ENCODE measurements around the gene SLC2A1.

The SLC2A1 gene

GRCh38 chr1:42949312-42950115 lies 9.2 kb downstream of the SLC2A1 start:
- Histone ChIP-seq H3K79me2 (ENCODE audit: low read length) (peaks cover 88% of the 10 kb centered on the region), H3K4me1 (ENCODE audit: low read length) (no peaks in the 10 kb centered on the region; the same call in 1 of the 2 replicates), H3K4me2 (ENCODE audit: low read length) (no peak overlapping the region), H3K36me3 (replicated peaks; ENCODE audit: low read depth, low read length) (peaks cover 15% of the 10 kb centered on the region), H3K27me3 (ENCODE audit: low read depth, low read length) (no peaks in the 10 kb centered on the region), H3K27ac (ENCODE audit: low read length) (no peak overlapping the region), H3K9me3 (ENCODE audit: insufficient read depth, low read length) (no peaks in the 10 kb centered on the region), H3K9ac (ENCODE audit: low read length) (no peak overlapping the region), H4K20me1 (ENCODE audit: insufficient read depth, low read length) (peaks cover 84% of the 10 kb centered on the region), H3K4me3 (ENCODE audit: low read length) (no peak overlapping the region), H2AFZ (ENCODE audit: low read depth, low read length) (no peak overlapping the region)
- no peak for TF ChIP-seq CTCF (IDR thresholded peaks at IDR 0.05; ENCODE audit: low read depth, low read length)
- TF ChIP-seq EZH2phosphoT487 (IDR thresholded peaks at IDR 0.05; ENCODE audit: low read depth) = no peak

DNA sequence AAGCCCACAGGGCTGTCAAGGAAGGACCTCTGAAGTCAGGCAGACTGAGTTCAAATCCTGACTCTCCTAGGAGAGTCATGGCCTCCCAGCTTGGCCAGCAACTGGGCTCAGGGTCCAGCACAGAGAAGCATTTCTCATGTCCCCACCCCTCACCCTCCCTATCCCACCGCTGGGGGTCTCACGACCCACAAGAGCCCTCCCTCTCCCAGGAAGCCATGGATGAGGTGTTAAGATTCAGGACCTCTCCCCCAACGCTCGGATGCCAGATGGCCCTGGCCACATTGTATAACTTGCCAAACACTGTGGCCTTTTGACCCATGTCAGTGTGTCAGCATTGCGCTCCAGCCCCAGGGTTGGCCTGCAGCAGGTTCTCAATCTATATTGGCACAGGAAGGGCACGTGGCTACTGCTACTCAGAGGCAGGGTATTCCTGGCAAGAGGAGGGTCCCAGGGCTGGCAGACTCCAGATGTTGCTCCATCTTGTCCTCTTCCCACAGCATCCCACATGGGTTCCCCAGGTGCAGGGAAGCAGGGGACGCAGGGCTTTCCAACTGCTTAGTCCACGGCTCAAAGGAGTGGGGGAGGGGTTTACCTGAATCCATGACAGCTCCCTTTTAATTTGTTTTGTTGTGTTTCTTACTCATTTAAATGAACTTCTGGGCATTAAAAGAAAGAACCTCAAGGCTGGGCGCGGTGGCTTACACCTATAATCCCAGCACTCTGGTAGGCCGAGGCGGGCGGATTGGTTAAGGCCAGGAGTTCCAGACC lies 10.5 kb downstream of the SLC2A1 start:
- H3K79me2 ChIP-seq (ENCODE audit: low read length) = peaks cover 84% of the 10 kb centered on the region

GRCh38 chr1:42947117-42947516 lies 11.6 kb downstream of the SLC2A1 start:
- peaks cover 71% of the 10 kb centered on the region for H4K20me1 ChIP-seq (ENCODE audit: insufficient read depth, low read length)
- H3K4me2 ChIP-seq (ENCODE audit: low read length) = no peak overlapping the region
- peaks cover 27% of the 10 kb centered on the region for H3K36me3 ChIP-seq (replicated peaks; ENCODE audit: low read depth, low read length)
- no peak overlapping the region for H3K27ac ChIP-seq (ENCODE audit: low read length)
- no peaks in the 10 kb centered on the region for H3K27me3 ChIP-seq (ENCODE audit: low read depth, low read length)
- H3K4me1 ChIP-seq (ENCODE audit: low read length) = no peaks in the 10 kb centered on the region; the same call in 1 of the 2 replicates
- TF ChIP-seq CTCF (IDR thresholded peaks at IDR 0.05; ENCODE audit: low read depth, low read length) (no peak), EZH2phosphoT487 (IDR thresholded peaks at IDR 0.05; ENCODE audit: low read depth) (no peak)
- H2AFZ ChIP-seq (ENCODE audit: low read depth, low read length) = no peak overlapping the region
- peaks cover 74% of the 10 kb centered on the region for H3K79me2 ChIP-seq (ENCODE audit: low read length)
- H3K9ac ChIP-seq (ENCODE audit: low read length) = no peak overlapping the region
- no peak overlapping the region for H3K4me3 ChIP-seq (ENCODE audit: low read length)
- H3K9me3 ChIP-seq (ENCODE audit: insufficient read depth, low read length) = no peaks in the 10 kb centered on the region

More for the DNA sequence above, 10.5 kb downstream of the SLC2A1 start:
- Histone ChIP-seq H3K36me3 (replicated peaks; ENCODE audit: low read depth, low read length) (peaks cover 17% of the 10 kb centered on the region), H3K27me3 (ENCODE audit: low read depth, low read length) (no peaks in the 10 kb centered on the region), H3K4me3 (ENCODE audit: low read length) (no peak overlapping the region), H3K9me3 (ENCODE audit: insufficient read depth, low read length) (no peaks in the 10 kb centered on the region), H3K4me1 (ENCODE audit: low read length) (no peaks in the 10 kb centered on the region; the same call in 1 of the 2 replicates), H3K27ac (ENCODE audit: low read length) (no peak overlapping the region), H2AFZ (ENCODE audit: low read depth, low read length) (no peak overlapping the region), H3K9ac (ENCODE audit: low read length) (no peak overlapping the region), H4K20me1 (ENCODE audit: insufficient read depth, low read length) (peaks cover 81% of the 10 kb centered on the region), H3K4me2 (ENCODE audit: low read length) (no peak overlapping the region)
- no peak for TF ChIP-seq CTCF (IDR thresholded peaks at IDR 0.05; ENCODE audit: low read depth, low read length)

All from OCI-LY3 (cell line).